ENCODE measurements around the gene EML4.
"Not testable (repeated sequence)": the region's sequence is repeated elsewhere in the genome, so short reads cannot be mapped to it uniquely, and the experiment has no call there.

The EML4 gene

GRCh38 chr2:42328148-42328833, 159.1 kb downstream of the EML4 start:
- no peaks in the 10 kb centered on the region for H3K36me3 ChIP-seq (ENCODE audit: control insufficient read depth, insufficient read depth, low read length)
- H3K9ac ChIP-seq (ENCODE audit: low read length): no peak overlapping the region
- no peaks in the 10 kb centered on the region for H3K27me3 ChIP-seq (ENCODE audit: control insufficient read depth, insufficient read depth, low read length)
- H3K4me1 ChIP-seq (ENCODE audit: control insufficient read depth, insufficient read depth, low read length): peaks cover 4% of the 10 kb centered on the region
- no peaks in the 10 kb centered on the region for H3K9me3 ChIP-seq (ENCODE audit: control insufficient read depth, low read length)
- H3K4me3 ChIP-seq (ENCODE audit: low read length): no peak overlapping the region

- Histone ChIP-seq H3K4me3 (ENCODE audit: low read length) (no peak overlapping the region), H3K4me1 (ENCODE audit: control insufficient read depth, insufficient read depth, low read length) (peaks cover 4% of the 10 kb centered on the region), H3K9ac (ENCODE audit: low read length) (no peak overlapping the region), H3K9me3 (ENCODE audit: control insufficient read depth, low read length) (no peaks in the 10 kb centered on the region), H3K27me3 (ENCODE audit: control insufficient read depth, insufficient read depth, low read length) (no peaks in the 10 kb centered on the region), H3K36me3 (ENCODE audit: control insufficient read depth, insufficient read depth, low read length) (no peaks in the 10 kb centered on the region)
These were observed 159.8 kb downstream of the EML4 start for GRCh38 chr2:42328923-42329322.

- Histone ChIP-seq H3K36me3 (ENCODE audit: control insufficient read depth, insufficient read depth, low read length) (no peaks in the 10 kb centered on the region), H3K9me3 (ENCODE audit: control insufficient read depth, low read length) (no peaks in the 10 kb centered on the region), H3K9ac (ENCODE audit: low read length) (no peak overlapping the region), H3K4me1 (ENCODE audit: control insufficient read depth, insufficient read depth, low read length) (peaks cover 4% of the 10 kb centered on the region), H3K27me3 (ENCODE audit: control insufficient read depth, insufficient read depth, low read length) (no peaks in the 10 kb centered on the region), H3K4me3 (ENCODE audit: low read length) (no peak overlapping the region)
These were observed 160.6 kb downstream of the EML4 start for GRCh38 chr2:42329736-42330135.

- Histone ChIP-seq H3K4me3 (ENCODE audit: low read length) (no peak overlapping the region), H3K4me1 (ENCODE audit: control insufficient read depth, insufficient read depth, low read length) (peaks cover 3% of the 10 kb centered on the region), H3K27me3 (ENCODE audit: control insufficient read depth, insufficient read depth, low read length) (no peaks in the 10 kb centered on the region), H3K9ac (ENCODE audit: low read length) (no peak overlapping the region), H3K9me3 (ENCODE audit: control insufficient read depth, low read length) (no peaks in the 10 kb centered on the region), H3K36me3 (ENCODE audit: control insufficient read depth, insufficient read depth, low read length) (no peaks in the 10 kb centered on the region)
These were observed 162.6 kb downstream of the EML4 start for GRCh38 chr2:42331569-42332284.

GRCh38 chr2:42332575-42332974, 163.4 kb downstream of the EML4 start:
- Histone ChIP-seq H3K27me3 (ENCODE audit: control insufficient read depth, insufficient read depth, low read length) (no peaks in the 10 kb centered on the region), H3K4me3 (ENCODE audit: low read length) (no peak overlapping the region), H3K9me3 (ENCODE audit: control insufficient read depth, low read length) (no peaks in the 10 kb centered on the region), H3K9ac (ENCODE audit: low read length) (no peak overlapping the region), H3K36me3 (ENCODE audit: control insufficient read depth, insufficient read depth, low read length) (no peaks in the 10 kb centered on the region), H3K4me1 (ENCODE audit: control insufficient read depth, insufficient read depth, low read length) (no peaks in the 10 kb centered on the region)

- H3K4me3 ChIP-seq (ENCODE audit: low read length): no peak overlapping the region
- H3K9ac ChIP-seq (ENCODE audit: low read length): no peak overlapping the region
- no peaks in the 10 kb centered on the region for H3K36me3 ChIP-seq (ENCODE audit: control insufficient read depth, insufficient read depth, low read length)
- H3K9me3 ChIP-seq (ENCODE audit: control insufficient read depth, low read length): no peaks in the 10 kb centered on the region
- H3K27me3 ChIP-seq (ENCODE audit: control insufficient read depth, insufficient read depth, low read length): no peaks in the 10 kb centered on the region
- no peaks in the 10 kb centered on the region for H3K4me1 ChIP-seq (ENCODE audit: control insufficient read depth, insufficient read depth, low read length)
These were observed 164.4 kb downstream of the EML4 start for GRCh38 chr2:42333579-42333978.

- Histone ChIP-seq H3K9me3 (ENCODE audit: control insufficient read depth, low read length) (no peaks in the 10 kb centered on the region), H3K36me3 (ENCODE audit: control insufficient read depth, insufficient read depth, low read length) (no peaks in the 10 kb centered on the region), H3K9ac (ENCODE audit: low read length) (no peak overlapping the region), H3K27me3 (ENCODE audit: control insufficient read depth, insufficient read depth, low read length) (no peaks in the 10 kb centered on the region), H3K4me3 (ENCODE audit: low read length) (no peak overlapping the region), H3K4me1 (ENCODE audit: control insufficient read depth, insufficient read depth, low read length) (no peaks in the 10 kb centered on the region)
These were observed 165.1 kb downstream of the EML4 start for GRCh38 chr2:42334220-42334619.

GRCh38 chr2:42334865-42335264, 165.7 kb downstream of the EML4 start:
- H3K4me1 ChIP-seq (ENCODE audit: control insufficient read depth, insufficient read depth, low read length); H3K36me3 ChIP-seq (ENCODE audit: control insufficient read depth, insufficient read depth, low read length); H3K9ac ChIP-seq (ENCODE audit: low read length); H3K27me3 ChIP-seq (ENCODE audit: control insufficient read depth, insufficient read depth, low read length); H3K9me3 ChIP-seq (ENCODE audit: control insufficient read depth, low read length); H3K4me3 ChIP-seq (ENCODE audit: low read length): not testable (repeated sequence)

GRCh38 chr2:42335514-42336104, 166.5 kb downstream of the EML4 start:
- Histone ChIP-seq H3K27me3 (ENCODE audit: control insufficient read depth, insufficient read depth, low read length) (no peaks in the 10 kb centered on the region), H3K36me3 (ENCODE audit: control insufficient read depth, insufficient read depth, low read length) (no peaks in the 10 kb centered on the region)

GRCh38 chr2:42336361-42336965, 167.3 kb downstream of the EML4 start:
- Histone ChIP-seq H3K9ac (ENCODE audit: low read length) (no peak overlapping the region), H3K27me3 (ENCODE audit: control insufficient read depth, insufficient read depth, low read length) (no peaks in the 10 kb centered on the region), H3K4me3 (ENCODE audit: low read length) (no peak overlapping the region), H3K36me3 (ENCODE audit: control insufficient read depth, insufficient read depth, low read length) (no peaks in the 10 kb centered on the region), H3K4me1 (ENCODE audit: control insufficient read depth, insufficient read depth, low read length) (no peaks in the 10 kb centered on the region), H3K9me3 (ENCODE audit: control insufficient read depth, low read length) (no peaks in the 10 kb centered on the region)

More at GRCh38 chr2:42335514-42336104, 166.5 kb downstream of the EML4 start:
- Histone ChIP-seq H3K9me3 (ENCODE audit: control insufficient read depth, low read length) (no peaks in the 10 kb centered on the region), H3K4me1 (ENCODE audit: control insufficient read depth, insufficient read depth, low read length) (no peaks in the 10 kb centered on the region), H3K9ac (ENCODE audit: low read length) (no peak overlapping the region), H3K4me3 (ENCODE audit: low read length) (no peak overlapping the region)

GRCh38 chr2:42337356-42337820, 168.2 kb downstream of the EML4 start:
- Histone ChIP-seq H3K9ac (ENCODE audit: low read length) (no peak overlapping the region), H3K4me3 (ENCODE audit: low read length) (no peak overlapping the region), H3K9me3 (ENCODE audit: control insufficient read depth, low read length) (no peaks in the 10 kb centered on the region), H3K4me1 (ENCODE audit: control insufficient read depth, insufficient read depth, low read length) (peaks cover 2% of the 10 kb centered on the region), H3K27me3 (ENCODE audit: control insufficient read depth, insufficient read depth, low read length) (no peaks in the 10 kb centered on the region), H3K36me3 (ENCODE audit: control insufficient read depth, insufficient read depth, low read length) (no peaks in the 10 kb centered on the region)
